OCI-M1 (cell line): Measurements from ENCODE around the gene CCDC7.
"Not testable (repeated sequence)": the region's sequence is repeated elsewhere in the genome, so short reads cannot be mapped to it uniquely, and the experiment has no call there.

Experiments
- DNase-seq: peaks from one replicate; lab custom pipeline; 2025; lab: John Stamatoyannopoulos, UW

The CCDC7 gene

DNA sequence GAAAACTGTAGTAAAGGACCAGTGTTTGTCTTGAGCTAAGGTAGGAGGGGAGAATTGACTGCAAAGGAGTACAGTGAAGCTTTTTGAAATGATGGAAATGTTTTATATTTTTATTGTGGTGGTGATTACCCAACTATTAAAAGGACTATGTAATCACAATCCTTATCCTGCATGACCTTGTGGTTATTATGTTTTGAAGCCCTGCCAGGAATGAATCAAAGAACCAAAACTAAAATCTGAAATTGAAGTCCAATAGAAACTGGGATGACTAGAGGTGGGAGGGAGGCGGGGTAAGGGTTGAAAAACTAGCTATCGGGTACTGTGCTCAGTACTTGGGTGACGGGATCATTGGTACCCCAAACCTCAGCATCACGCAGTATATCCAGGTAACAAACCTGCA, 8.2 kb downstream of the CCDC7 start:
- DNase-seq, result no peak

DNA sequence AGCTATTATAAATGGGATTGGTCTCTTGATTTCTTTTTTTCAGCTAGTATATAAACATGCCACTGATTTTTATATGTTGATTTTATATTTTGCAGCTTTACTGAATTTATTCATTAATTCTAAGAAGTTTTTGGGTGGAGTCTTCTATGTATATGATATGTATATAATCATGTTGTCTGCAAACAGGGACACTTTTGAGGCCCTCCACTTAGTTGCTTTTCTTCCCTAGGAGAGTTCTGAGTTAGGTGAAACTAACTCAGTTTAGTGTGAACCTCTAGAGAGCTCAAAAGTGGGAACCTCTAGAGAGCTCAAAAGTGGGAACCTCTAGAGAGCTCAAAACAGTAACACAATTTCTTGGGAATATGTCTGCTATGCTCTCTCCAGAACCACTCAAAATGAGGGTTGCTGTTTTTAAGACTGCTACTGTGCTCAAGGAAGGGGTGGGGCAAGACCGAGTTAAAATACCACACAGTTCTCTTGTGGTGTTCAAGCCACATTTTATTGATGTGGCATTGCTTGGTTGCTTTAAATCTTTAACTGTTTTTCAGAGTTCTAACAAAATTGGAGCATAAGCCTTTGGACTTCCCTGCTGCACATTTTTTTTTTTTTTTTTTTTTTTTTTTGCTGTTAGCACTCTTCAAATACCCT, 13.2 kb downstream of the CCDC7 start:
- DNase-seq, result no peak

DNA sequence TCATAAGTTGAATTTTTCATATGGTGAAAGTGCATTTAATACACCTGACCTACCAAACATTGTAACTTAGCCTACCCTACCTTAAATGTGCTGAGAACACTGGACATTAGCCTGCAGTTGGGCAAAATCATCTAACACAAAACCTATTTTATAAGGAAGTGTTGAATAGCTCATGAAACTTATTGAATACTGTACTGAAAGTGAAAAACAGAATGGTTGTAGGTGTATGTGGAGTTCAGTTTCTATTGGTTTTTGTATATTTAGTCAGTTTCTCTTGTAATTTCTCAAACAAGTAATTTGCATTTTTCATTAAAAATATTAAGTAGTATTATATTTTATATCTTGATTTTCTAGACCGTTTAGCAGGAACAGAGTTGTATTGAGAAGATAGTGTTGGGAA, 15.3 kb downstream of the CCDC7 start:
- no peak for DNase-seq

DNA sequence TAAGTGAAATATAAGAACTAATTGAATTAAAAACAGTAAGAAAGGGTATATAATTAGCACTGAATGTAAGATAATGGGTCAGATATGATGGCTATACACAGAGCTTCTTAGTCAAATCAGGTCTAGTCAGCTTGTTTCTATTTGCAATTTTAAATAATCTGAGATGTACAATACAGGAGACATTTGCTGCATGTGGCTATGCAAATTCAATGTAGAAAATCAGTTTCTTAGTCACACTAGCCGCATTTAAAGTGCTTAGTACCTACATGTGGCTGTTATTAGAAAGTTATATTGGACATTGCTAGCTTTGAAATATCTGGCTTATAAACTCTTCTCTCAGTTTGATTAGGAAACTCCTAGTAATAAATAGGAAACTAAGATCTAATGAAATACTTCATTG, 25.3 kb downstream of the CCDC7 start:
- no peak for DNase-seq

DNA sequence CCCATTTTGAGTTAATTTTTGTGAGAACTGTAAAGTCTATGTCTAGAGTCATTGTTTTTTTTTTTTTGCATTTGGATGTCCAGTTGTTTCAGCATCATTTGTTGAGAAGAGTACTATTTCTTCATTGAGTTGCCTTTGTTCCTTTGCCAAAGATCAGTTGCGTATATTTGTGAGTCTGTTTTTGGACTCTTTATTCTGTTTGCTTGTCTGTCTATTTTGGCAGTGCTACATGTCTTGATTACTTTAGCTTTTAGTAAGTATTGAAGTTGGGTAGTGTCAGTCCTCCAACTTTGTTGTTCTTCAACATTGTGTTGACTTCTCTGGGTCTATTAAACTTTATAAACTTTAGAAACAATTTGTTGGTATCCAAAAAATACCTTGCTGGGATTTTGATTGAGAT, 31.6 kb downstream of the CCDC7 start:
- no peak for DNase-seq

DNA sequence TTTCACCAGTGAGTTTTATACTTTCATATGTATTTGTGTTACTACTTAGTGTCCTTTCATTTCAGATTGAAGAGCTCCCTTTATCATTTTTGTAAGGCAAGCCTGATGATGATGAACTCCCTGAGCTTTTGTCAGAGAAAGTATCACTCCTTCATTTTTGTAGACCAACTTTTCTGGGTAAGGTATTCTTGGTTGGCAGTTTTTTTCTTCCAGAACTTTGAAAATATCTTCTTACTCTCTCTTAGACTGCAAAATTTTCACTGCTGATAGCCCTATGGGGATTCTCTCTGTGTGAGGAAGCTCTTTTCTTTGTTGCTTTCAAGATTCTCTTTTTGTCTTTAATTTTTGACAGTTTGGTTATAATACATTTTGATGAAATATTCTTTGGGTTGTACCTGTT, 35.7 kb downstream of the CCDC7 start:
- no peak for DNase-seq

DNA sequence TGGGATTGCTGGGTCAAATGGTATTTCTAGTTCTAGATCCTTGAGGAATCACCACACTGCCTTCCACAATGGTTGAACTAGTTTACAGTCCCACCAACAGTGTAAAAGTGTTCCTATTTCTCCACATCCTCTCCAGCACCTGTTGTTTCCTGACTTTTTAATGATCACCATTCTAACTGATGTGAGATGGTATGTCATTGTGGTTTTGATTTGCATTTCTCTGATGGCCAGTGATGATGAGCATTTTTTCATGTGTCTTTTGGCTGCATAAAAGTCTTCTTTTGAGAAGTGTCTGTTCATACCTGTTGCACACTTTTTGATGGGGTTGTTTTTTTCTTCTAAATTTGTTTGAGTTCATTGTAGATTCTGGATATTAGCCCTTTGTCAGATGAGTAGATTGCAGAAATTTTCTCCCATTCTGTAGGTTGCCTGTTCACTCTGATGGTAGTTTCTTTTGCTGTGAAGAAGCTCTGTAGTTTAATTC, 37.1 kb downstream of the CCDC7 start:
- DNase-seq, result not testable (repeated sequence)

DNA sequence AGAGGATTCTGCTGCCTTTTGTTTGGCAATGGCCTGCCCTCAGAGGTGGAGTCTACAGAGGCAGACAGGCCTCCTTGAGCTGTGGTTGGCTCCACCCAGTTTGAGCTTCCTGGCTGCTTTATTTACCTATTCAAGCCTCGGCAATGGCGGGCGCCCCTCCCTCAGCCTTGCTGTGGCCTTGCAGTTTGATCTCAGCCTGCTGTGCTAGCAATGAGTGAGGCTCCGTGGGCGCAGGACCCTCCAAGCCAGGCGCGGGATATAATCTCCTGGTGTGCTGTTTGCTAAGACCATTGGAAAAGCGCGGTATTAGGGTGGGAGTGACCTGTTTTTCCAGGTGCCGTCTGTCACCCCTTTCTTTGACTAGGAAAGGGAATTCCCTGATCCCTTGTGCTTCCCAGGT, 42.1 kb downstream of the CCDC7 start:
- DNase-seq, result not testable (repeated sequence)

DNA sequence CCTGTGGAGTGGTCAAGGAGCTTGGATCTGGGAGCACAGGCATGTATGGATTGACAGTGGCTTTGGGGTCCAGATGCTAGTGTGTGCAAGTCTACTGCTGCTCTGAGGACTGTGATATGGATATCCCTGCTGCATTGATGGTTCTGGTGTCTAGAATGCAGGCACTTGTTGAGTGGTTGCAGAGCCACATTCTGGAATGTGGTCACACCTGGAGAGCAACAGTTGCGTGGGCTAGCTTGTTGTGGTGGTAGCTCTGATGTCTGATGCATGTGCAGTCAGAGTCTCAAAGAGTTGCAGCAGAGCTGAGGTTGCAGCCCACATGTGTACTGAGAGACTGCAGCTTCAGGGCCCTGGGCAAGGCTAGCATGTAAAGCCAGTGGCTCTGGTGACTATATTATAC, 43.2 kb downstream of the CCDC7 start:
- no peak for DNase-seq

DNA sequence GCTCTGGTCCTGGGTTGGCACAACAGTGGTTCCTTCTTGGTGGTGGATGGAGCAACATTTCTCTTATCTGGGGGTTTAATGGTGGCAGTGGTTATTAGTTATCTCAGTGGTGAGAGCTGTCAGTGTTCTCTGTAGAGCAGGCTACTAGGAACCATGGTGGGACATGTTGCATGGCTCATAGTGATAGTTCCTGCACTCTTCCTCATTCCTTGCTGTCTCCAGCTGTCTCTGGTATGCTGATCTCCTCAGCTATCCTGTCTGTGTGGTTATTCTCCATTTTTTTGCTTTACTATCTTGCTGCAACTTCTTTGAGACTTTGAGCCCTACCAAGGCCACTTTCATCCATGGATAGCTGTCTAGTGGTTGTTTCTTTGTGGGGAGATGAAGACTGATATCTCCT, 44.0 kb downstream of the CCDC7 start:
- peak; percentile 54 for DNase-seq

DNA sequence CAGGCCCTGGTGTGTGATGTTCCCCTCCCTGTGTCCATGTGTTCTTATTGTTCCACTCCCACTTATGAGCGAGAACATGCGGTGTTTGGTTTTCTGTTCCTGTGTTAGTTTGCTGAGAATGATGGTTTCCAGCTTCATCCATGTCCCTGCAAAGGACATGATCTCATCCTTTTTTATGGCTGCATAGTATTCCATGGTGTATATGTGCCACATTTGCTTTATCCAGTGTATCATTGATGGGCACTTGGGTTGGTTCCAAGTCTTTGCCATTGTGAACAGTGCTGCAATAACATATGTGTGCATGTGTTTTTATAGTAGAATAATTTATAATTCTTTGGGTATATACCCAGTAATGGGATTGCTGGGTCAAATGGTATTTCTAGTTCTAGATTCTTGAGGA, 48.6 kb downstream of the CCDC7 start:
- not testable (repeated sequence) for DNase-seq

DNA sequence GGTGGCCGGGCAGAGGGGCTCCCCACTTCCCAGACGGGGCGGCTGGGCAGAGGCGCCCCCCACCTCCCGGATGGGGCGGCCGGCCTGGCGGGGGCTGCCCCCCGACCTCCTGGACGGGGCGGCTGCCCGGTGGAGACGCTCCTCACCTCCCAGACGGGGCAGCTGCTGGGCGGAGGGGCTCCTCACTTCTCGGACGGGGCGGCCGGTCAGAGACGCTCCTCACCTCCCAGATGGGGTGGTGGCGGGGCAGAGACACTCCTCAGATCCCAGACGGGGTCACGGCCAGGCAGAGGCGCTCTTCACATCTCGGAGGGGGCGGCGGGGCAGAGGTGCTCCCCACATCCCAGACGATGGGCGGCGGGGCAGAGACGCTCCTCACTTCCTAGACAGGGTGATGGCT, 54.2 kb downstream of the CCDC7 start:
- not testable (repeated sequence) for DNase-seq

DNA sequence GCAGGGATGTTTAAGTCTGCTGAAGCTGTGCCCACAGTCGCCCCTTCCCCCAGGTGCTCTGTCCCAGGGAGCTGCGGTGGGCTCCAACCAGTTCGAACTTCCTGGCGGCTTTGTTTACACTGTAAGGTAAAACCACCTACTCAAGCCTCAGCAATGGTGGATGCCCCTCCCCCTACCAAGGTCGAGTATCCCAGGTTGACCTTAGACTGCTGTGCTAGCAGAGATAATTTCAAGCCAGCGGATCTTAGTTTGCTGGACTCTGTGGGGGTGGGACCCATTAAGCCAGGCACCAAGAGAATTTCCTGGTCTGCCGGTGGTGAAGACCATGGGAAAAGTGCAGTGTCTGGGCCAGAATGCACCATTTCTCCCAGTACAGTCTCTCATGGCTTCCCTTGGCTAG, 56.0 kb downstream of the CCDC7 start:
- no peak for DNase-seq

DNA sequence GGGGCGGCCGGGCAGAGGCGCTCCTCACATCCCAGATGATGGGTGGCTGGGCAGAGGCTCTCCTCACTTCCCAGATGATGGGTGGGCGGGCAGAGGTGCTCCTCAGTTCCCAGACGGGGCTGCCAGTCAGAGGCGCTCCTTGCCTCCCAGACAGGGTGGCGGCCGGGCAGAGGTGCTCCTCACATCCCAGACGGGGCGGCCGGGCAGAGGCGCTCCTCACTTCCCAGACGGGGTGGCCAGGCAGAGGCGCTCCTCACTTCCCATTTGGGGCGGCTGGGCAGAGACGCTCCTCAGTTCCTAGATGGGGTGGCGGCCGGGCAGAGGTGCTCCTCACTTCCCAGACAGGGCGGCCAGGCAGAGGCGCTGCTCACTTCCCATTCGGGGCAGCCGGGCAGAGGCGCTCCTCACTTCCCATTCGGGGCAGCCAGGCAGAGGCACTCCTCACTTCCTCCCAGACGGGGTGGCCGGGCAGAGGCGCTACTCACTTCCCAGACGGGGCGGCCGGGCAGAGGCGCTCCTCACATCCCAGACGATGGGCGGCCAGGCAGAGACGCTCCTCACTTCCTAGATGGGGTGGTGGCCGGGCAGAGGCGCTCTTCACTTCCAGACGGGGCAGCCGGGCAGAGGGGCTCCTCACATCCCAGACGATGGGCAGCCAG, 60.0 kb downstream of the CCDC7 start:
- DNase-seq, result not testable (repeated sequence)

DNA sequence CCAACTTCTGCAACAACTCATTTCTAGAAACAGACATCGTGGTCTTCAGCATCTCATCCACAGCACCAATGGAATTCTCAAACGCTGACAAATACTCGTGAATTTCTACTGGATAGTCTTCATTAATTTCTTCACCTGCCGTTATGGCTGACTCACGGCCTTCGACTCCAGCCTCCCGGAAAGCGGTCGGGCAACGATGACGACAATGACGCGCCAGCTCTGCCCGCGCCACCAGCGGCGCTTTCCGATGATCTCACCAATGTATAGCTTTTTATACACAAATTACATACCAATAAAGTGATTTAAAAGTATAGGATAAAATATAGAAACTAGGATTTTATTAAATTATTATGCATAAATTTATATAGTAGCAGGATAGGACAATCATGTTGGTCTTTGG, 65.7 kb downstream of the CCDC7 start:
- DNase-seq, result no peak

DNA sequence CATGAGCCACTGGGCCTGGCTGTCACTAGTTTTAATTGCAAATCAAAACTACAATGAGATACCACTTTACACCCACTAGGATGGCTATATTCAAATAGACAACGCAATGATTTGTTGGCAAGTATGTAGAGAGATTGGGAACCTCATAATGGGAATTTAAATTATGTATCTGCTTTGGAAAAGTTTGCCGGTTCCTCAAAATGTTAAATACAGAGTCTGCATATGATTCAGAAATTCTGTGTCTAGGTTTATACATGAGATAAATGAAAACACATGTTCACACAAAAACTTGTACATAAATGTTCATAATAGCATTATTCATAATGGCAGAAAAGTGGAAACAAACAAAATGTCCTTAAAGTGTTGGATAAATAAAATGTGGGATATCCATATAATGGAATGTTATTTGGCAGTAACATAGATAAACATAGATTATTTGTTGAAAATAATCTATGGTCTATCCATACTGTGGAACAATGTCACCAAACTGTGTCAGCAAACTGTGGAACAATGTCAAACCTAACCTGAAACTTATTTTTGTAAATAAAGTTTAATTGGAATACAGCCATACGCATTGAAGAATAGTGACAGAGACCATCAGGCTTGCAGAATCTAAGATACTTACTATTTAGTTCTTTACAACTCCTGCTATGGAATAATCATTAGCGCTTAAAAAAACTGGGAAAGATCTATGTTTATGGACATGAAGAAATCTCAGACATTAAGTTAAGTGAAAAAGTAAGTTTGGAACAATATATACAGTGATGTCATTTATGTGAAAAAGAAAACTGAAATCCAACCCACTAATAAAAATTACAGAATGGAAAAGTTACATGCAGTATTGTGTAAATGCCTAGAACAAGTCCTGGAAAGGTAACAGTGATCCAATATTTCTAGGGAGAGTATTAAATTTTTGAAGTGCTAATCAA, 70.9 kb downstream of the CCDC7 start:
- DNase-seq, result no peak

DNA sequence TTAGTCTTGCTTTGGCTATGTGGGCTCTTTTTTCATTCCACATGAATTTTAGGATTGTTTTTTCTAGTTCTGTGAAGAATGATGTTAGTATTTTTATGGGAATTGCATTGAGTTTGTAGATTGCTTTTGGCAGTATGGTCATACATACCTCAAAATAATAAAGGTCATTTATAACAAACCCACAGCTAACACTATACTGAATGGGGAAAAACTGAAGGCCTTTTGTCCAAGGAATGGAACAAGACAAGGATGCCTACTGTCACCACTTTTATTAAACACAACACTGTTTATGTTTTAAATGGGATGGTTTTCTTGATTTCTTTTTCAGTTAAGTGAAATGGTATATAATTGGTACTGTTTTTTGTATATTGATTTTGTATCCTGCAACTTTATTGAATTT, 84.3 kb downstream of the CCDC7 start:
- DNase-seq, result no peak

DNA sequence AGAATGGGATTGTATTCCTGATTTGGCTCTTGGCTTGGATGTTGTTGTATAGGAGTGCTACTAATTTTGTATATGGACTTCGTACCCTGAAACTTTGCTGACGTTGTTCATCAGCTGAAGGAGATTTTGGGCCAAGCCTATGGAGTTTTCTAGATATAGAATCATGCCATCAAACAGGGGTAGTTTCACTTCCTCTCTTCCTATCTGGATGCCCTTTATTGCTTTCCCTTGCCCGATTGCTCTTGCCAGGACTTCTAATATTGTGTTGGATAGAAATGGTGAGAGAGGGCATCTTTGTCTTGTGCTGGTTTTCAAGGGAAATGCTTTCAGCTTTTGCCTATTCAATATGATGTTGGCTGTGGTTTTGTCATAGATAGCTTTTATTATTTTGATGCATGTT, 92.3 kb downstream of the CCDC7 start:
- no peak for DNase-seq

DNA sequence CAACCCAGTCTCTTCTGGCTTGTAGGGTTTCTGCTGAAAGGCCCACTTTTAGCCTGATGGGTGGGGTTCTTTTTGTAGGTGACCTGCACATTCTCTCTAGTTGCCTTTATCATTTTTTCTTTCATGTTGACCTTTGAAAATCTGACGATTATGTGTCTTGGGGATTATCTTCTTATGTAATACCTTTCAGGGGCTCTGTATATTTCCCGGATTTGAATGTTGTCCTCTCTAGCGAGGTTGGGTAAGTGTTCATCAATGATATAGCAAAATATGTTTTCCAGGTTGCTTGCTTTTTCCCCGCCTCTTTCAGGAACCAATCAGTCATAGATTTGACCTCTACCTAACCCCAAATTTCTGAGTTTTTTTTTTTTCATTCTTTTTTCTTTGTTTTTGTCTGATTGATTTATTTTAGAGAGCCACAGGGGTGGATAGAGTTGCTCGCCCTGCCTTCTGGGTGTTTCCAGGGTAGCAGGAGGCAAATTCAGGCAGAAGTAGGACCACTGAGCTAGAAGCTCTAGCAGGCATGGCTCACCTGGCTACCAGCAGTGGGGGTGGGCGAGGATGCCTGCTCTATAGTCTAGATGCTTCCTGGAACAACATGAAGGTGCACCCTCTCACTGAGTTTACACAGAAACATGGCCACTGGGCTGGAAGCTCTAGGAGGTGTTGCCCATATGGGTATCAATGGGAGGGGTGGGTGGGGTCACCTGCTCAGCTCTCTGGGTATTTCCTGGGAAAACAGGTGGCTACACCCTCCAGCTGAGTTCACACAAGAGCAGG, 94.9 kb downstream of the CCDC7 start:
- no peak for DNase-seq

DNA sequence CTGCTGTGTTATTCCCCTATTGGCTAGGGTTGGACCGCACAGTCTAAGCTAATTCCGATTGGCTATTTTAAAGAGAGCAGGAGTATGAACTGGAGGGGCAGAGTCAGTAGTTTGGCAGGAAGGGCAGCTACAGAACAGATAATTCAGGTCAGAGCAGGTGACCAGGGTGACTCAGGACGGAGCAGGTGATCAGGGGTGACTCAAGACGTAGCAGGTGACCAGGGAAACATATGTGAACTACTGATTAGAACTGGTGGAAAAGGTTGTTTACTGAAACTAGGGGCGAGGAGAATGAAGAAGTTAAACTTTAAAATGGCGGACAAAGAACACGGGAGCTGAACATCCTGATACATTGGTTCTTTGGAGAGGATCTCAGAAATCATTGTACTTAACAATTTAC, 102.3 kb downstream of the CCDC7 start:
- DNase-seq, result no peak

DNA sequence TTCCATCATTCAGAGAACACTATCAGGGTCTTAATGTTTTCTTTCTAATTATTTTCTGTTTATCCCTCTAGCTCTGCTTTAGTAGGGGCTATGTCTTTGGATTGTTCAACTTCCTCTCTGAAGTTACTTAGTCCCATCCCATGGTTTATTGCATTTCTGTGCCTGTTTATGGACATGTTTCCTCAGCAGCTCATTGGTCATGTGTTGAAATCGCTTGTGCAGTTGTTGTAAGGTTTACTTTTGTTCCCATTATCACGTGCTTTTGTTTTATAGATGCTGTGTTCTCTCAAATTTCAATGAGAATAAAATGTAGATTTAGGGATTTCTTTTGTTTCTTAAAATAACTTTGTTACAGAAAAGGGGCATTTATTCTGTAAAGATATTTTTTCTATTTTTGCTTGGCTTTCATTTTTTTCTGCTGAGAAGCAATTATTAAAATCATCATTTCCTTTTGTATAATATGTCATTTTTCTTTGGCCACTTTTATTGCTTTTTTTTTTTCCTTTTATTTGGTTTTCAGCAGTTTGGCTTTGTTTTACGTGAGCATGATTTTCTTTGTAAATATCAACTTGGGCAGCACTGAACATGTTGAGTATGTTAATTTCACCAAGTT, 110.9 kb downstream of the CCDC7 start:
- no peak for DNase-seq

DNA sequence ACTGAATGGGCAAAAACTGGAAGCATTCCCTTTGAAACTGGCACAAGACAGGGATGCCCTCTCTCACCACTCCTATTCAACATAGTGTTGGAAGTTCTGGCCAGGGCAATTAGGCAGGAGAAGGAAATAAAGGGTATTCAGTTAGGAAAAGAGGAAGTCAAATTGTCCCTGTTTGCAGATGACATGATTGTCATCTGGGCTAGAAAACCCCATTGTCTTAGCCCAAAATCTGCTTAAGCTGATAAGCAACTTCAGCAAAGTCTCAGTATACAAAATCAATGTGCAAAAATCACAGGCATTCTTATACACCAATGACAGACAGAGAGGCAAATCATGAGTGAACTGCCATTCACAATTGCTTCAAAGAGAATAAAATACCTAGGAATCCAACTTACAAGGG, 116.8 kb downstream of the CCDC7 start:
- DNase-seq, result peak; percentile 24
